T-helper 1 cell (primary cell): ENCODE results near the gene CCR5AS.
A peak's percentile ranks its signal among the peaks of the same experiment; 100 is the strongest.
"Not testable (repeated sequence)": the region's sequence is repeated elsewhere in the genome, so short reads cannot be mapped to it uniquely, and the experiment has no call there.

Experiments used
- DNase-seq, 5 donors: peaks; one replicate each; pipeline ENCODE4 v3.0.0-alpha.2; 2012 to 2020

CCR5AS gene

DNA sequence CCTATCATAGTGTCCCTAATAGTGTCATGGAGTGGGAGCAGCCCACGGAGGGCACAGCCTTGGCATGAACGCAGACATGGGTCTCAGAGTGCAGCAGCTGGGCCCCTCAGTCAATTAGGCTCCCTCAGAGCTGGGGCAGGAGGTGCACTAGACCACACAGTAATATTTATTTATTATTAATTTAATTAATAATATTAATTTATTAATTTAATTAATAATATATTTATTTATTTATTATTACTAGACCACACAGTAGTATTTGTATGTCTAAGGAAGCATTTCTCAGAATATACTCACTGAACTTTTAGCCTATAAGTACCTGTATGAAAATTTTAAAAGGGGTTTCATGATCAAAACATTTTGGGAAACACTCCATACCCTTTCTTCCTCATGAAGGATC lies 5.3 kb downstream of the CCR5AS start:
- DNase-seq: no peak

DNA sequence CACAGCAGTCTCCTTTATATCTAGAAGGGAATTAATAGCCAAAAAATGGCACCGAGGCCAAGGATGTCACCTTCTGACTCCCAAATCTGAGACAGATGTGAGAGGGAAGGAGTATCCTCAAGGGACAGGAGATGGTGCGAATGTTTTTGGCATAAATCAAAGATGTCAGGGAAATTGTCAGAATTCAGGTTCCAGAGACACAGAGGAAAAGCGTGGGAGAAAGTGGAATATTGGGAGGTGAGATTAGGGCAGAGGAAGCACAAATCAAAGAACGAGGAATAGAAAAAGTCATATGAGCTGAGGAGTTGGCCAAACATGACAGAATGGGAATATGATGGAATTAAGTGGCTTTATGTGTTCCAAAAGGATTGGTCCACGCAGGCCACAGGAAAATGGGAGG lies 6.0 kb downstream of the CCR5AS start:
- no peak for DNase-seq

DNA sequence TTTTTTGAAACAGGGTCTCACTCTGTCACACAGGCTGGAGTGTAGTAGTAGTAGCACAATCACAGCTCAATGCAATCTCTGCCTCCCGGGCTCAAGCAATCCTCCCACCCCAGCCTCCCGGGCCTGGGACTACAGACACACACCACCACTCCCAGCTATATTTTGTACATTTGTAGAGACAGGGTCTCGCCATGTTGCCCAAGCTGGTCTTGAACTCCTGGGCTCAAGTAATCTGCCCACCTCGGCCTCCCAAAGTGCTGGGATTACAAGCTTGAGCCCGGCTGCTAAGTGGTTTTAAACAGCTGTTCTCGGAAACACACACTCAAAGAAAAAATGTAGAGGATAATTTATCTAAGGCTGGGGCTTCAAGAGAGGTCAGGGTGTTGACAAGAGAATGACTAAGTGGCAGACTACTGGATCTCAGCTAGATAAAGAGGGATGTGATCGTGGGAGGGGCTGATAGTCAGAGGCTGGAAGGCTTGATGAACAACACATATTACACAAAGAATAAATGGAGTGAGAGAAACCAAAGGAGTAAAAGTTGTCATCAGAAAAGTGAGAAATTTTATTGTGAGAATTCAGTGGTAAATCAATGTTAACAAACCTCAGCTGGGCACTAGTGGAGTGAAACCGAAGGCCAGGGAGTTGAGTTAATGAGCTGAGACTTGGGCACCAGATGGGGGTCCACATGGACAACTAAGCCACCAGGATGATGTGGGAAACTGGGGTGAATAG lies 6.7 kb downstream of the CCR5AS start:
- no peak for DNase-seq

DNA sequence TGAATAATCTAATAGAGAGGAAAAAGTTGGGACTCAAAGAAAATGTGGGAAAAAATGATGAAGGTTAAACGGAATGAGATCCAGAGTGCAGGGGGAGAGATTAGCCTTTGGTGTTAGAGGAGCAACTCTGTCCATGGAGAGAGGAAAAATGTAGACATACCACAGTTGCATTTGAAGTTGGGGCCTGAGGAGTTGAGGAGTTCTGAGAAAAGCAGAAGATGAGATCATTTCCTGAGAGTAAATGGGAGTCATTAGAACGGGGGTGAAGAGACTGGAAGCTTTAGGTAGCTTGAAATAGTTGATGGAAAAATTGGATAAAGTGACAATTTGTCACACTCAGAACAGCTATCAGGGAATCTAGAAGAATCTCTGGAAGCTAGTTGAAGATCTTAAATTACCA lies 7.3 kb downstream of the CCR5AS start:
- no peak for DNase-seq

DNA sequence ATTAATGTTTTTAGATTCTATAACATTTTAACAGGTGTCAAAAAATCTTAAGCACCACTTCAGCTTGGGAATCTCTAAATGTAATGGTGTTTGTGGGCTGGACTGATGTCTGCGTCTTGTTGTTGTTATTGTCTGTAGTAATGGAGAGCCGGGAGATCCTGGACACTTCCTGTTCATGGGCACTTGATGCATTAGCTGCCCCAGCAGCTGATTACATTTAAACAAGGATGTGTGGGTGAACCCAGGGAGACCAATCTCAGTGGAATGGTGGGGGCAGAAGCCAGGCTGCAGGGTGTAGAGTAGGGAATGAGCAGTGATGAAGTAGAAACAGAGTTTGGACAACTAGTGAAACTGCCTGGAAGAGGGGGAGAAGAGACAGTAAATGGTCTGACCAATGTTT lies 7.8 kb downstream of the CCR5AS start:
- DNase-seq: no peak

DNA sequence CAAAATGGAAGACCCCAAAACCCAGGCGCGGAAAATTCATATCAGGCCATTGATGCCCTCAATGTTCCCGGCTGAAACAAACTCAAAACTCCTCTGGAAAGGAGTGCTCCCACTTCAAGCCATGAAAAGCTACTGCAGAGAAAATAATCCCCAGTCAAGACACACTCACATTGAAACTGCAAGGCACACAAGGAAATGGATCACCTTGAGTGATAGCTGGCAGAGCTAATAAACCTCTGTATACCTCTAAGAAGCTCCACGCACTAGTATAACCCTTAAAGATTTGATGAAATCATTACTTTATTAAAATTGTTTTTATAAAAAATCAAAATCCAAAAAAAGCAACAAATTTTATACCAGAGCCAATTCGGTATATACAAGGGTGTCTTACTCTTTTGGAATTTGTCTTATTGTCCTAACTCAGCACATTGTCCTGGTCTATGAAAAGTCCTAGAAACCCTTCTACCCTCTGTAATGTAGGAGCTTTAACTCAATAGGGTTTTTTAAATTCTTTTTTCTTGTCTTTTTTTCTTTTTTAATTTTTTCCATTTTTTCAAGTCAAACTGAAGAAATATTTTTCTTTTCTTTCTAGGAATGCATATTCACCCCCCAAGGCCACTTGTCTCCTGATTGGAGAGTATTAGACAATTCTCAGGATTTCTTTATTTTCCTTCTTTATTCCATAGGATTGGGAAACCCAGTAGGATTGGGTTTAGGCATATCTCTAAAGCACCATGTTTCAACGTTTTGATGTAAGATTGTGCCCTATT lies 8.5 kb downstream of the CCR5AS start:
- no peak for DNase-seq

DNA sequence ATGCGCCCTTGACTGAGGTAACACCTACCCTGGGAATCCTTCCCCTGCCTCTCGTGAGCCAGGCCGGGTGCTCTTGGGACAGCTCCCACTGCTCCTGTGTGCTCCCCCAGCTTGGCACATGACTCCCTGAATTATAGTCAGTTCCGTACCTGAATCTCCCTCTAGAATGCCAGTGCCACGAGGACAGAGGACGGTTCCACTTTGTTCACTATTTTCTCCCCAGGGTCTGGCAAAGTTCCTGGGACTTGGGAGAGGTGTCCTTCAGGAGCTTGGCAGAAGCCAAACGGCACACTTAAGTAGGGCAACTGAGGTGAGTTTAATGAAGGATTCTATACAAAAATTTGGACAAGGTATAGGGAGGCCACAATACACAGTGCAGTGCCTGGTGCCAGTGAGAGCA lies 9.8 kb downstream of the CCR5AS start:
- DNase-seq: no peak

DNA sequence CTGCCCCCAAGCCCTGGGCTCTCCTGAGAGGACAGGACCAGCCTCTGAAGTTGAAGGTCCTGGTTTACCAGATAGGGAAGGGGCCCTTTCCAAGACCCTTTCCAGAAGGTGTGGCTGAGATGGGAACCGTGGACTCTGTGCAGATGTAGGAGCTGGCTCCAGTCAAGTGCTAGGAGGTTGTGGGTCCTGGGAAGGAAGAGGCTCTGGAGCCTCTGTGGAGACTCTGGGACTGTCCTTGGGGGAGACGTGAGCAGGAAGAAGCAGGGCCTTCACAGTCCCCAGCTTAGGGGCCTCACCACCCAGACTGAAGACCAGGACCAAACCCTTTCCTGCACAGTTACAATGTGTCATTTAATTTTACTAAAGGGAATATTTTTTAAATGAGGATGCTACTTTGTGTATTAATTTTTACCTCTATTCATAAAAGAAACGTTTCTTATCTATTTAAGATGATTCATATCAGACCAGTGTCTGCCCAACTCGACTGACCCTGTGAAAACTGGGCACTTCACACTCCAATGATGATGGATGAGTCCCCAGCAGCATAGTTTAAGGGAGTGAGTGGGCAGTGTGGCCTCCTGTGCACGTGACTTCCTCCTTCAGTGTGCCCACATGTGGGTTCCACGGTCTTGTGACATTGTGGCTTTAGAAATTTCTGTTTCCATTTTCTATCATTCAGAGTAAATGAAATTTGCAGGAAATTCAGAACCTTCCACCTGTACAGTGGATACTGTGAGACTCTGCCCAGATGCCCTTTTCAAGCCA lies 10.9 kb downstream of the CCR5AS start:
- DNase-seq: no peak

DNA sequence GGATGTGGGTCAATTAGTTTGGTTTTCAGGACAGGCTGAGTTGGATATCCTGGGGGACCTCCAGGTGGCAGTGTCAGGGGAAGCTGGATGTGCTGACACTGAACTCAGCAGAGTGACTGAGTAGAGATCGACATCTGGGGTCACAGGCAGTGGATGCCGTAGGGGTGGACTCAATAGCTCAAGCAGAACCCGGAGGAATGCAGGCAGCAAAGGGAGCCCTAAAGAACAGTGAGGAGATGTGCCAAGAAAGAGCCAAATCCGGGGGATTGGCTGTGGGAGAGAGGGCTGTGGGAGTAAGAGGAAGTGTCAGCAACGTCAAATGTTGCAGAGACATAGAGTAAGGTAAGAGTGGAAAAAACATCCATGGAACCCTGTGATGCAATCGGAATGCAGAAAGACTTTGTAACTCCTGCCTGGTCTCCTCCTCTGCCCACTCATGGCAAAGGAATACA lies 11.6 kb downstream of the CCR5AS start:
- no peak for DNase-seq

DNA sequence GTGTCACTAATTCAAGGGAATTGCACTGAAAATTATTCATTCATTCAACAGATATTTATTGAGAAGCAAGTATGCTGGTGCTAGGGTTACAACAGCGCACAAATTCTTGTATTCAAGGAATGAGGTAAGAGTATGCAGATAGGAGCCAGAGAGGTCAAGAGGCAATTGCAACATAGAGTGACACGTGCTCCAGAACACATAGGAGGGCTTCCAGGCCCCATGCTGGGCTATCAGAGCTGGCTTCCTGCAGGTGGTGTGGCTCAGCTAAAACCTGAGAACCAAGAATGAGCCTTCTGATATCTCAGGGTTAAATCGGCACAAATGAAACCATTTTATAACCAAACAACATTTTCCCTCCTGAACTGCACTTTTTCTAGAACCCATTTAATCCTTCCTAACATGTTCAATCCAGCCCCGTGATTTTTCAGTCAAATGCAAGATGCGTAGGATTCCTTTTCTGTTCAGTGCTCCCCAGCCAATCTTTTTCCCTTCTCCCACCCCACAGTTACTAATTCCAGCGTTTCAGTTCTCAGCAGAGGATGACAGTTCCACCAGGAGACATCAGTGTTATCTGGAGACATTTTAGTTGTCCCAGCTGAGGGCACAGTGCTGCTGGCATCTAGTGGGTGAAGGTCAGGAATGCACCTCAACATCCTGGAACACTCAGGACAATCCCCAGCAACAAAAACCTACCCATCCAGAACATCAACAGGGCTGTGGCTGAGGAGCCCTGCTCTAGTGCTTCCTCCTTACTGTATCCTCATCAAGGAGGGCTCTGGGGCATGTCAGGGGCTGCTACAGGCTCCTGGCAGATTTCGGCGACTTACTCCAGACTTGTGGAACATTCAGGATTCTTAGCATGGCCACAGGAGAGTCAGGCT lies 13.1 kb downstream of the CCR5AS start:
- no peak for DNase-seq

DNA sequence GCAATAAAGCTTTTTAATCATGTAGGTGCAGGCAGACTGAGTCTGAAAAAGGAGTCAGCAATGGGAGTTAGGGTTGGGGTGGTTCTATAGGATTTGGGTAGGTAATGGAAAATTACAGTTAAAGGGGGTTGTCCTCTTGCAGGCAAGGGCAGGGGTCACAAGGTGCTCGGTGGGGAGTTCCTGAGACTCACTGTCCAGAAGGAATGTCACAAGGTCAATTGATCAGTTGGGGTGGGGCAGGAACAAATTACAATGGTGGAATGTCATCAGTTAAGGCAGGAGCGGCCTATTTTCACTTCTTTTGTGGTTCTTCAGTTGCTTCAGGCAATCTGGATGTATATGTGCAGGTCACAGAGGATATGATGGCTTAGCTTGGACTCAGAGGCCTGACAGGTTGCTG lies 13.9 kb downstream of the CCR5AS start:
- no peak for DNase-seq

DNA sequence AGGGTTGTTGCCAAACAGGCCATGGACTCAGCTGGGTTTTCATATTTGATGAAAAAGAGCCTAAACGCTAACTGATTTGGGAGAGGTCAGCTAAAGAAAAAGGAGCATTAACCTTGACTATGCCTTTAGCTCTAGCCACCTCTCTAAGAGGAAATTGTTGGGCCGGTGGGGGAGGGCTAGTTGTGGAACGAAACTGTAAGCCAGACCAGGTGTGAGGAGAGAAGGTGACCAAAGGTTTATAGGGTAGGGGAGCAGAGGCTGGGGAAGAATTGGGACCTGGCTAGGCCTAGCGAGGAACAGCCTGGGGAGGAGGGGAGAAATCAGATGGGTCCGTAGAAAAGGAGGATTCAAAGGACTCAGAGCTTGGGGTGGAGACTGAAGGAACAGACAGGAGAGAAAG lies 15.3 kb downstream of the CCR5AS start:
- not testable (repeated sequence) for DNase-seq

DNA sequence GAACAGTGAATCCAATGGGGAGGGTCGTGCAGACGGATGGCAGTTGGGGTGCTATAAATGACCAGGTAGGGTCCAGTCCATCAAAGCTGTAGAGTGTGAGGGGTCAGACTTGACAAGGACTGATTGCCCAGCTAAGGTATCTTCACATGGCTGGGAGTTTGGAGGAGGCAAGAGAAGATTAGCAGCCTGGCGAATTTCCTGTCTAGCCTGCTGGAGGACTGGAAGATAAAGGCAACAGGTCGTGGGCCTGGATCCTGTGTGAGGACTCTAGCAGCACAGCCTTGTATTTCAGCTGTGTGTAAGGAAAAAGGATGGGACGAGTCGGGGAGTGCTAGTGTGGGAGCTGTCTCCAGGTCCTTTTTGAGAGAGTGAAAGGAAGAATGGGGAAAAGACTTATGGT lies 17.6 kb downstream of the CCR5AS start:
- DNase-seq: no peak

DNA sequence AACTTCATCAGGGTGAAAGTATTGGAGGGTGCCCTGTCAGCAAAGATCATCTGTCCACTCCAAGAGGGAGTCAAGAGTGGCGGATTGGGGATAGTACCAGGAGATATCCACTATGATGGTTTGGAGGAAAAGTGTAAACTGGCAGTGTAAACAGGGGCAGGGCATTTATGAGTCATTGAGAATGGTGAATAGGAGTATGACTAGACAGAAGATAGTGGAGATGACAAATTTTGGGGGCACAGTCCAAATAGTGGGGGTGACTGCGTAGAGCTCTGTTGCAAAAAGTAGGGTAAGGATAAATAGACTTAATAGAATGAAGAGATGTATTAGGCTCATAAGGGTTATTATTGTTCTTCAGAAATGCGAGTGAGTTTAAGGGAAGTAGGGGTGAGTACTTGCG lies 18.0 kb downstream of the CCR5AS start:
- DNase-seq: not testable (repeated sequence)

DNA sequence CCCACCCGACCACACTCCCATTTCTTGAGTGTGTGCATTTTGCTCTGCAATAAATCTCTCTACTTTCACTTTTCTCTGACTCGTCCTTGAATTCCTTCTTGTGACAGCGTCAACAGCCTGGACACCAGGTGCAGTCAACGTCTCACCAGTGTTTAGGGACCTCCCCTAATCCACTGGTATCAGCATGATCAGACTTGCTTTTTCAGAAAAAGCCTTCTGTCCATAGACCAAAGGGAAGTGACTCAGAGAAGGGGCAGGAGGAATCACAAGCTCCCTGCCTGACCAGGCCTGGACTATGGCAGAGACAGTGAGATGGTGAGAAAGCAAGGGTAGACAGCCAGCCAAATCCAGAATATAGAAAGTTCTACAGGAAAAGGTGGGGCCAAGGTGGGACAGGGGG lies 20.7 kb downstream of the CCR5AS start:
- no peak for DNase-seq

DNA sequence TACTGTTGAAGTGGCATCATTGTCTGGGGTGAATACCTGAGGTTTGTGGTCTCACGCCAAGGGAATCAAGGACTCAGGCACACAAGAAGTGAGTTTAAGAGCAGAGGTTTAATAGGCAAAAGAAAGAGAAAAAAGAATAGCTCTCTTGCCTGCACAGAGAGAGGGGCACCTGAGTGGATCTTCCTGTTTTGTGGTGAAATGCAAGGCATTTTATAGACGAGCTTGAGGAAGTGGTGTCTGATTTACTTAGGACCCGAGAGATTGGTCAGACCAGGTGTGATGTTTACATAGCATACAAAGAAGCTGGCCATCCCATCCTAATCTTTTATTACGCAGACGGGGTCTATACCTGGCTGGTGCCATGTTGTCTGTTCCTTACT lies 22.9 kb downstream of the CCR5AS start:
- DNase-seq: no peak

DNA sequence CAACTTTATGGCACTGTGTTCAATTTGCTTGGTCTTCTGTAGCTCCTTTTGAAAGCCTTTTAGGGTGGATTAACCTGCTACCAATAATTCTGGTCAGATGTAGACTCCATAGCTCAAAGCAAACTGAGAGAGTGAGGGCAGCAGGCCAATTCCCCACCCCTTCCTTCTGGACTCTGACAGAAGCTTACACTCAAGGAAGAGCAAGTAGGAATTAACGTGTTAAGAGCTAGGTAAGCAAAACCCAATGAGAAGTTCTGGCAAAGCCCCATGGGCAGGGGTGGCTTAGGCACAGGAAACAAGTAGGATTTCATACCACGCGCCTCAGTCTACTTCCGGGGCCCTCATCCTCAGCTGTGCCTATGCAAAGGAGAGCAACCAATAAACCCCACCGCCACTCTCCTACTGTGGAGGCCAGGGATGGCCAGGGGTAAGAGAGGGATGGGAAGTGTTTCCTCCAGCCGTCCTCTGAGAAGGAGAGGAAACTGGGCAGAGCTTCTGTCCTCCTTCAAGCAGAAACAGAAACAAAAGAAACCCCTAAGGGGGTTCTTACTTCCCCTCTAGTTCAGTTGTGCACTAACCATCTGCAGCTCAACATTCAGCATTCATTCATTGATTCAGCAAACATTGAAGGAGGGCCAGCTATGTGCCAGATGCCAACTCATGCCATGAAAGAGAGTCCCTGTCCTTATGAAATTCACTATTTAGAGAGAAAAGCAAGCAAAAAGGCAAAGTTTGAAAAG lies 23.5 kb downstream of the CCR5AS start:
- no peak for DNase-seq

DNA sequence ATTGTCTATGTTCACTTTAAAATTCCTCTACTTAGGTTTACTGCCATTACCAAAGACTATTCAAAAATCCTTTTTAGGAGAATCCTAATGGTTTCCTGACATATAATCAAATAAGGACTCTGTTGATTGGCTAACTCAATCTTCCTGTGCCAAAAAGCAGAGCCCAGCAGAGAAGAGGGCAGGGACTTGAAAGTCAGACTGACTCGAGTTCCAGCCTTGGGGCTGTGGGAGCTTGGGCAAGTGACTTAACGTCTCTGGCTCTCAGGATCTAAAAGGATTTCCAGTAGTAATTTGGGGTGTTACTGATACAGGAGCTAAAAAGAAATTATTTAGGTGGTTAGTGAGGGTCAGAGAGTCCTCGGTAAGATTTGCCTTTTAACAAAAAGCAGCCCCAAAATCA lies 25.2 kb downstream of the CCR5AS start:
- no peak for DNase-seq

DNA sequence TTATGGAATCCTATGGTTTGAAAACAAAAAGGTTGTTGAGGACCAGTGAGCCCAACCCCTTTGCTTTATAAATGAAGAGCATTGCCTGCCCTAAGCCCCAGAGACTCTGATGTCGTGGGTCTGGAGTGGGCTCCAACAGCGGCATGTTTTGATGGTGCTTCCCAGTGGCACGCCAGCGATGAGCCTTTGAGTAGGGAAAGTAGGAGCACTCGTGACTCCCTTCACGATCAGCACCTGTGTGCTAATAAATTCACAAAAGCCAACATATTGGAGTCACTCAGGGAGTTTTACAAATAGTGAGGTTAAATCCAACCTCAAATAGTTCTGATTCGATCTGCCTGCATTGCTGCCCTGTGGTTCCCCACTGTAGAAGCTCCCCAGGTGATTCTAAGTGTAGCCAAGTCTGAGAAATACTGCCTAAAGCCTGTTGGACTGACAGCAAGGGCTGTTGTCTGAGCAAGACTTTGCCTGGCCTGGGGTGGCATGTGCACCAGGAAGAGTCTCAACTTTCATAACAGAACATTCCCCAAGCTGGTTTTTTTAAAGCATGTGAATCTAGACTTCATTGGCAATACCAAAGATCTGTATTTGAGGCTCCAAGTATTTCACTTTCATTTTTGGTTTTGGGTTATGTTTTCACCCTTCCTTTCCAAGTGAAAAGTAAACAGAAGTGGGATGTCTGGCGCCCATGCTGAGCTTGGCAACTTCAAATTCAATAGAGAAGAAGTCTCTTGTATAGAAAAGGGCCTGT lies 26.2 kb downstream of the CCR5AS start:
- no peak for DNase-seq

DNA sequence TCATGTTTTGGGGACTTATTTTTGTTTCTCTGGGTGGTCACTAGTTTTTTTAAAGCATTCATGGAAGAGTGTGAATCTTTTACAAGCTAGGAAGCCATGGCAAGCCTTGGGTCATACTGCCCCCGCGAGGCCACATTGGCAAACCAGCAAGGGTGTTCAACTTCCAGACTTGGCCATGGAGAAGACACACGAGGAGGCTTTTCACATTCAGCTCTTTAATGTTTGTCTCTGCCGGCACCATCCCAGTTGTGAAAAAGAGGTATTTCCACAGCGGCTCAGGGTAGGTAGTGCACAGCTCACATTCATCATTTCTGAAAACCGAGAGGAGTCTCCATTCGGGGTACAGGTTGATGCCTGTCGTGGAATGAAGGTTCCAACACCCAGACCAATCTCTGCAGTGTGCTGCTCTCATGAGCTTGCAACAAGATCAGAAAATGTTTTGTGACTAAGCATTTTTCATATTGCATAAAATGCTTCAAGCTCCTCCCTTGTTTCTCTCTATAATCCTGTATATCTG lies 28.4 kb downstream of the CCR5AS start:
- DNase-seq: peak in 4 of 5 donors; percentile 32 to 64 (median 43)

DNA sequence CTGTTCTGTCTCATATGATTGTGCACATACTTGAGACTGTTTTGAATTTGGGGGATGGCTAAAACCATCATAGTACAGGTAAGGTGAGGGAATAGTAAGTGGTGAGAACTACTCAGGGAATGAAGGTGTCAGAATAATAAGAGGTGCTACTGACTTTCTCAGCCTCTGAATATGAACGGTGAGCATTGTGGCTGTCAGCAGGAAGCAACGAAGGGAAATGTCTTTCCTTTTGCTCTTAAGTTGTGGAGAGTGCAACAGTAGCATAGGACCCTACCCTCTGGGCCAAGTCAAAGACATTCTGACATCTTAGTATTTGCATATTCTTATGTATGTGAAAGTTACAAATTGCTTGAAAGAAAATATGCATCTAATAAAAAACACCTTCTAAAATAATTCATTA lies 31.1 kb downstream of the CCR5AS start:
- no peak for DNase-seq
